ENCODE measurements around the gene TMEM243.
"Not testable (repeated sequence)": the region's sequence is repeated elsewhere in the genome, so short reads cannot be mapped to it uniquely, and the experiment has no call there.

The TMEM243 gene

GRCh38 chr7:87212498-87212897 lies 7.0 kb downstream of the TMEM243 start:
- DNase-seq (ENCODE audit: low read depth in 2 of 2): no peak

GRCh38 chr7:87210506-87210905 lies 9.0 kb downstream of the TMEM243 start:
- DNase-seq (ENCODE audit: low read depth in 2 of 2): no peak

- no peak for DNase-seq (ENCODE audit: low read depth in 2 of 2)
Measured at GRCh38 chr7:87209295-87209924, 10.1 kb downstream of the TMEM243 start.

- DNase-seq (ENCODE audit: low read depth in 2 of 2): no peak
Measured at GRCh38 chr7:87206361-87206760, 13.2 kb downstream of the TMEM243 start.

GRCh38 chr7:87205701-87206100 lies 13.8 kb downstream of the TMEM243 start:
- DNase-seq (ENCODE audit: low read depth in 2 of 2): not testable (repeated sequence)

GRCh38 chr7:87204933-87205332 lies 14.6 kb downstream of the TMEM243 start:
- DNase-seq (ENCODE audit: low read depth in 2 of 2): no peak

GRCh38 chr7:87203929-87204328 lies 15.6 kb downstream of the TMEM243 start:
- DNase-seq (ENCODE audit: low read depth in 2 of 2): not testable (repeated sequence)

- no peak for DNase-seq (ENCODE audit: low read depth in 2 of 2)
Measured at GRCh38 chr7:87202705-87203104, 16.8 kb downstream of the TMEM243 start.

GRCh38 chr7:87202208-87202607 lies 17.3 kb downstream of the TMEM243 start:
- no peak for DNase-seq (ENCODE audit: low read depth in 2 of 2)

- DNase-seq (ENCODE audit: low read depth in 2 of 2): no peak
Measured at GRCh38 chr7:87199700-87200450, 19.7 kb downstream of the TMEM243 start.

GRCh38 chr7:87199241-87199640 lies 20.3 kb downstream of the TMEM243 start:
- DNase-seq (ENCODE audit: low read depth in 2 of 2): no peak

GRCh38 chr7:87193912-87194311 lies 25.6 kb downstream of the TMEM243 start:
- no peak for DNase-seq (ENCODE audit: low read depth in 2 of 2)

- no peak for DNase-seq (ENCODE audit: low read depth in 2 of 2)
Measured at GRCh38 chr7:87192784-87193487, 26.6 kb downstream of the TMEM243 start.

- no peak for DNase-seq (ENCODE audit: low read depth in 2 of 2)
Measured at GRCh38 chr7:87190783-87191182, 28.7 kb downstream of the TMEM243 start.

GRCh38 chr7:87188930-87189329 lies 30.6 kb downstream of the TMEM243 start:
- no peak for DNase-seq (ENCODE audit: low read depth in 2 of 2)

GRCh38 chr7:87187120-87187519 lies 32.4 kb downstream of the TMEM243 start:
- no peak for DNase-seq (ENCODE audit: low read depth in 2 of 2)

- no peak for DNase-seq (ENCODE audit: low read depth in 2 of 2)
Measured at GRCh38 chr7:87179180-87179579, 40.4 kb downstream of the TMEM243 start.

GRCh38 chr7:87178320-87178719 lies 41.2 kb downstream of the TMEM243 start:
- no peak for DNase-seq (ENCODE audit: low read depth in 2 of 2)

- DNase-seq (ENCODE audit: low read depth in 2 of 2): no peak
Measured at GRCh38 chr7:87173471-87173870, 46.1 kb downstream of the TMEM243 start.

GRCh38 chr7:87171282-87171934 lies 48.1 kb downstream of the TMEM243 start:
- no peak for DNase-seq (ENCODE audit: low read depth in 2 of 2)

GRCh38 chr7:87170828-87171227 lies 48.7 kb downstream of the TMEM243 start:
- DNase-seq (ENCODE audit: low read depth in 2 of 2): no peak

- no peak for DNase-seq (ENCODE audit: low read depth in 2 of 2)
Measured at GRCh38 chr7:87164433-87164832, 55.1 kb downstream of the TMEM243 start.

Data from fibroblast of skin of left quadriceps (primary cell).